GM19035 (cell line): ENCODE results near the gene ARFGAP1.
A peak's percentile ranks its signal among the peaks of the same experiment; 100 is the strongest.

Experiments
- ATAC-seq: cut with Tn5 transposase; IDR thresholded peaks from one replicate; pipeline ENCODE4 v1.9.1; 2021; ENCODE audit not compliant: unreplicated experiment

ARFGAP1 gene

DNA sequence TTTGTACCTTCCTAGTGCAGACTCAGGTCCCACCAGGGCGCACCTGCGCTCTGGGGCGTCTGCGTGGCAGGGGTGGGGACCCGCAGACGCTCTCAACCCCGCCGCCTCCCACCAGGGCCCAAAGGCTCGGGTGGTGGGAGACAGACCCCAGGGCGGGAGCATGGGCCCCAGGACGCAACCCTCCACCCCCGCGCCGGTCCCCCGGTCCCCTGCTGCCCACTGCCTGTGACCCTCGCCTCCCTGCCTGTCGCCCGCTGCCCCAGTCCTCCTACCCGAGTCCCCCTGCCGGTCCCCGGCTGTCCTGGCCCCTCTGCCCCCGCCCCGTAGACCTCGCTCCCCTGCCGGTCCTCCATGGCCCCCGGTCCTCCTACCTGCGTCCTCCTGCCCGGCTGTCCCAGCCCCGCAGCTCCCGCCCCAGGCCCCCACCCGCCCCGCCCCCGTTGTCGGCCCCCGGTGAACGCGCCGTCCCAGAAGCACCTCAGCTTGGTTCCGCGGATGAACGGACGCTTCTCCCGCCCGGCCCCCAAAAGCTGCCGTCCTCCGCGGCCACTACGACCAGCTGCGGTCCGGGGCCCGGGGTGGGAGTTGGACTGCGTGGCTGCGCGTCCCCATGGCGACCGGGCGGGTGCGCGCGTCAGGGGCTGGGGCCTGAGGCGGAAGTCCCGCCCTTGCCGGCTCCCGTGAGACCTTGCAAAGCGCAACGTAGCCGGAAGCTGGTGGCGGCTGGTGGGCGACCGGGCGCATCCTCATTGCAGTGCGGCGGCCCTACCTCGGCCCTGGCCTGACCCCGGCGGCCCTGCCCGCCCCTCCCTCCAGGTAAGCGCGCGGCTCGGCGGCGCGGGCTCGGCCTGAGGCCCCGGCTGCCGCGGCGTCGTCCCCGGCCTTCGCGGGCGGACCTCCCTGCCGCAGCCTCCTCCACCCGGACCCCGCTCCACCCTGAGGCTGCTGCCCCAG, at the start of gene ARFGAP1:
TSS of gene ARFGAP1 (plus strand) at position 709 of the 954 bp plus-strand sequence. CDS start 2,768 bp downstream, outside the sequence.
- peak; percentile 89 for ATAC-seq

DNA sequence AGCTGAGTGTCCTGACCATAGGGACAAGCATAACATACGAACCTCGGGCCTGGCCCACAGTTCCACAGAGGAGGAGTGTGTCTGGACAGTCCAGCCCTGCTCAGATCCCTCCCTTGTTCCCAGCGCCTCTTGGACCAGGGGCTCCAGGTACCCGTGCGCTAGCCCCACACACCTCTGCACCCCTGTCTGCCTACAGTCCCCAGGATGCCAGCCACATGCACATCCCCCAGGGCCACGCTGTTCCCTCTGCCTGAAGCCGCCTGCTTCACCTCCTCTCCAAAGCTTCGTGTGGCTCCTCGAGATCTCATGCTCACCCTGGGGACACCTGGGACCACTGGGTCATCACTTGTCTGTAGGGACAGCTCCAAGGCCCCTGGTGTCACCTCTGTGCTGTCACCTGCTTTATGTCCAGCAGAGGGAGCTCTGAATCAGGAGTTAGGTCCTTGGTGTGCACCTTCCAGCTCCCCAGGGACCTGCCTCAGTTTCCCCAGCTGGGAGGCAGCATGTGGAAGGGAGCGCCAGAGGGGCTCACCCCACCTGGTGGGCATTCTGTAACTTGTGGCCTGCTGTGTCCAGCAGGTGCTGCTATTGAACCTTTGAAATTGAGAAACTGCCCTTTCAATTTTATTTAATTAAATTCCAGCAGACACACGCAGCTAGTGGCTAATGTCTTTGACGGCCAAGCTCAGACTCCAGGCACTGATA, 49.3 kb upstream of the ARFGAP1 start:
- no peak for ATAC-seq

DNA sequence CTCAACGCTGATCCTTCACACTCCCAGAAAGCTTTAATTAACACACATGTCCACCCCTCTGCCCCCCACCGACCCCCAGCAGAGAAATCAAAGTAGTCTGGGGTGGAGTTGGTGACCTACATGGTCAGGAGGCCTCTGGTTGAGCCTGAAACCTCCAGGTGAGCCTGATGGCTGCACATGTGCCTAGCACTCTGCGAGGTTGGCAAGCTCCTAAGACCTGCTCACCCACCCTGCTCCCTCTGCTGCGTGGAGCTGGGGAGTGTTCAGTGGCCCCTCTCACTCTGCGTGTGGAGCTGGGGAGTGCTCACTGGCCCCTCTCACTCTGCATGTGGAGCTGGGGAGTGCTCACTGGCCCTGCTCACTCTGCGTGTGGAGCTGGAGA, 48.8 kb upstream of the ARFGAP1 start:
- ATAC-seq = no peak

DNA sequence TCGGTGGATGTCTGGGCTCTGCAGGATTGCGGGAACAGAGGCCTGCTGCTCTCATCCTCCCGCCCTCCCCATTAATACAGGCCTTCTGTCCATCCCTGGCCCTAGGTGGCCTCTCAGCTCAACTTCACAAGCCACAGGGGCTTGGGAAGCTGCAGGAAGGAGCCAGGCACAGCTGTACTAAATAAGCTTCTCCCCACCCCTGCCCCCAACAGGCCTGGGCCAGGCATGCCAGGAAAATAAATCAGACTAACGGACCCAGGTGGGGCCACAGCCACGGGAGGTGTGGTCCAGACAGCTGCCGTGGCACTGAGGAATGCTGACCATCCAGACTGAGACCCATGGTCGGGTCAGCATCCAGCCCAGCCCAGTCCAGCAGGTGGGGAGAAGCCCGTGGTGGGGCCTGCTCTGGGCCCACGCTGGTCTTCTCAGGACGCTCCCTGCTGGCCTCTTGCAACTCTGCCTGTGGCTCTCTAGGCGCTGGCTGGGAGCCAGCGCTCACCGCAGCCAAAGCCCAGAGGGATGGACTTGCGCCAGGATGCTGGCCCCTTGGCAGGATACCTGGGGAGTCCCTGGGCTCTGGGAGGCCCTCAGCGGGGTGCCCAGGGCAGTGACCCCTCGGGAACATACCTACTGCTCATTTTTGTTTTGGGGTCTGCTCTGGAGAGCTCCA, 48.1 kb upstream of the ARFGAP1 start:
- no peak for ATAC-seq

DNA sequence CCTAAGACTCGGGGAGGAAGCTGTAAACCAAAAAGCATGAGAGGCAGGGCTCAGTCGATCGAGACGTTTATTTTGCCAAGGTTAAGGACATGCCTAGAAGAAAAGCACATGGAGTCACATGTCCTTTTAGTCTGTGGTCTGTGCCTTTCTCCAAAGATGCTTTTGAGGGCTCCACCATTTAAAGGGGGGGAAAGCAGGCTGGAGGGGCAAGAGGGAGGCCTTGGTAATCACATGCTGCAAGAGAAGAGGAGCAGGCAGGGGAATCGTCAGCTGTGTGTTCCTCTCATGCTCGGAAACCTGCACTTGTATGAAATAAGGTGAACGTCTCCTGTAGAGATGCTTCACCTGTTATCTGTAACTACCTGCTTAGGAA, 47.5 kb upstream of the ARFGAP1 start:
- no peak for ATAC-seq

DNA sequence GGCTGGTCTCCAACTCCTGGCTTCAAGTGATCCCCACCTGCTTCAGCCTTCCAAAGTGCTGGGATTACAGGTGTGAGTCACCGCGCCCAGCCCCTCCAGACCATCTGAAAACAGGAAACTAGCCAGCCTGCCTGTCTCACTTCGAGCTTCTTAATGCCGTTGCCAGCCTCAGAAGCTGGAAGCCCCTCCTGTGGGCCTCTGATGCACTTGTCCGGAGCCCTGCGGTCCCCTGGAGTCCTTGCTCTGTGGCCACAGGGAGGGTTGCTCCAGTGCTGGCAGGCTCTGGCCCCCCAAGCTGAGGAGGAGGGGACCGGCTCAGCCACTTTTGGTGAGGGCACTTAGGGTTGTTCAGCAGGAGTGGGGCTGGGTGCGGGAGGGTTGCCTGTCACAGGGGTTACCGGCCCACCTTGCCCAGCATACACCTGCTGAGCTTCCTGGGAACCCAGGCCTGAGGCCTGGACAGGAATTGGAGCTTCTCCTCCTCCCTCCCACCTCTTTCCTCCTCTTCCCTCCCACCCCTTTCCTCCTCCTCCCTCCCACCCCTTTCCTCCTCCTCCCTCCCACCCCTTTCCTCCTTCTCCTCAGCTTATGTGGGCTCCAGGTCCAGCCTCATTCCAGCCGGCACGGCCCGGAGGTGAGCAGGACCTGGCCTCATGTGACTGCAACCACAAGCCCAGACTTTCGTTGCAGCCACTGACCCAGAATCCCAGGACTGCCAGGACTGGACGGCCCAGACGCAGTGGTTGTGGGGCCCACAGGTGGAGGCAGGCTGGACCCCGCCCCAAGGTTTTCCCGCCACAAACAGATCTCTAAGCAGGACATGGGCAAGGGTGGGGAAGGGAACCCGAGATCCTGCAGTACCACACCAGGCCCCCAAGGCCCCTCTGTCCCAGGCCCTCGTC, 46.3 kb upstream of the ARFGAP1 start:
- ATAC-seq = no peak

DNA sequence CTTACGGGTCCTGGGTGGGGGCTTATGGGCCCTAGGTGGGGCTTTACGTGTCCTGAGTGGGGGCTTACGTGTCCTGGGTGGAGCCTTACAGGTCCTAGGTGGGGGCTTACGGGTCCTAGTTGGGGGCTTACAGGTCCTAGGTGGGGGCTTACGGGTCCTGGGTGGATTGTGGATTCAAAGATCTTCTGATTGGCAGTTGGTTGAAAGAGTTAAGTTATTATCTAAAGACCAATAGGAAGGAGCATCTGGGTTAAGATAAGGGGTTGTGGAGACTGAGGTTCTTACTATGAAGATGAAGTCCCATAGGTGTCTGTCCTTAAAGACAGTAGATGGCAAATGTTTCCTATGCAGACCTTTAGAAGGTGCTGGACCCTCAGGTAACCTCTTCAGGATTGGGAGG, 45.4 kb upstream of the ARFGAP1 start:
- no peak for ATAC-seq

DNA sequence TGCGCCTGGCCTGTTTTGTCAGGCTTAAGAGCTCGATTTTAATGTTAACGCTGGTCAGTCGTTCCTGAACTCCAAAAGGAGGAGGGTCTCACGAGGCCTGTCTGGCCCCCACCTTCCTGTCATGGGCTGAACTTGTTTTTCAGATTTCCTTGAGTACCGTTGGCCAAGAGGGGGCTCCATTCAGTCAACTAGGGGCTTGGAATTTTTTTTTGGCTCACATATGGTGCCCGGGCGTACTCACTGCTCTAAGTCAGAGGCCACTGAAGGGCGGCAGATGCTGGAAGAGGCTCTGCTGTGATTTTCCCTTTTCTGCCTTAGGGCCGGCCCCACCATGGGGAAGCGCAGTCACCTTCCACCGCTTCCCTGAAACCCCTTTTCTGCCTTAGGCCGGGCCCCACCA, 43.8 kb upstream of the ARFGAP1 start:
- no peak for ATAC-seq

DNA sequence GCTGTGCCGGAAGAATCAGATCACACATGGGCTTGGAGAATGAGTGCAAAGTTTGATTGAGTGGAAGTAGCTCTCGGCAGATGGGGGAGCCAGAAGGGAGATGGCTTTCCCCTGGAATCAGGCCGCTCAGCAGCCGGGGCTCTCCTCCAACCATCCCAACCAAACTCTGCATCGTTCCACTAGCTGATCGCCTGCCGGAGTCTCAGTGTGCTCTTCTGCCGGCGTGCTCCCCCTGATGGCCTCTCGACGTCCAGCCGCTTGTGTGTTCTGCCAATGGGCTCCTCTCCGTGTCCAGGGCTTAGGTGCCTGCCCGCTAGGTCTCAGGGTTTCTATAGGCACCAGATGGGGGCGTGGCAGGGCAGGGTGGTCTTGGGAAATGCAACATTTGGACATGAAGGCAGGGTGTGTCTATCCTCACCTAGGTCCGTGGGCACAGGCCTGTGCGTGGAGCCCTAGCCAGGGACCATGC, 41.8 kb upstream of the ARFGAP1 start:
- ATAC-seq = no peak

DNA sequence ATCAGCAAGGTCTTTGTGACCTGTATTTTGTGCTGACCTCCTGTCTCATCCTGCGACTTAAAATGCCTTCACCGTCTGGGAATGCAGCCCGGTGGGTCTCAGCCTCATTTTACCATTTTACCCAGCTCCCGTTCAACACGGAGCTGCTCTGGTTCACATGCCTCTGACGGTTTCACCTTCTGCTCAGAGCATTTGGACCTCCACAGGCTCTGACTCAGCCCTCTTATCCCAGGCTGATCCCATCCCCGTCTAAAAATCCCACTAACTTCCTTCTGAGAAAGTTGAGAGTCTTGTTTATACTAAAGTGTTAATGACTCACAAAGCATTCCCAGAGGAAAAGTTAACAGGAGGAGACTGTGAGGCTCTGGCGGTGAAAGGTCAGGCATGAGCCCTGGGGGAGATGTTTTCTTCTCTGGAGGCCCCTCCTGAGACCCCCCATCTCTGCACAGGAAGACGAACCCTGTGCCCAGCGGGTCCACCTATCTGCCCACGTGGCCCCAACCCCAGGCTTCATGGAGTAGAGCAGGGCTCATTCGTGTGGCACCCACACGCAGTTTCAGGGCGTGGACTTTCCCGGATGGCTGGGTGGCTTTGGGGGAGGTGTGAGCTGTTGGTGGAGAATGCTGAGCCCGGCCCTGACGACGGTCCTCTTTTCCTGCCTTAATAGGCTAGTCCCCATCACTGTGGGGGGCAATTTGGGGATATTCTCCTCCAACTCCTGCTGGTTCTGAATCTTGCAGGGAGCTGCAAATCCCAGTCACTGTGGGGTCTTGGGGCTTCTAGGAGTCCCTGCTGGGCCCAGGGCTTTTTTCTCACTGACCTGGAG, 40.2 kb upstream of the ARFGAP1 start:
- ATAC-seq = no peak

DNA sequence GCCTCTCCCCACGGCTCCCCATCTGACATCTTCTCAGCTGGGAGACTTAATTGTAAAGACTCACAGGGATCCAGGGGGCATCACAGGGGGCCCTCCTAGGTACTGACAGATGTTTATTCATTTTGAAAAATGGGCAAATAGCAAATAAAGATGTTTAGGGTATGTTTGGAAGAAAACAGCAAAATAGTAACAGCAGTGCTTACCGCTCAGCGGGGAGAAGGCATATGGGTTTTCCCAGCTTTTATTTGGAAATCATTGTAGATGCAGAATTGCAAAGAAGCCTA, 39.6 kb upstream of the ARFGAP1 start:
- no peak for ATAC-seq

DNA sequence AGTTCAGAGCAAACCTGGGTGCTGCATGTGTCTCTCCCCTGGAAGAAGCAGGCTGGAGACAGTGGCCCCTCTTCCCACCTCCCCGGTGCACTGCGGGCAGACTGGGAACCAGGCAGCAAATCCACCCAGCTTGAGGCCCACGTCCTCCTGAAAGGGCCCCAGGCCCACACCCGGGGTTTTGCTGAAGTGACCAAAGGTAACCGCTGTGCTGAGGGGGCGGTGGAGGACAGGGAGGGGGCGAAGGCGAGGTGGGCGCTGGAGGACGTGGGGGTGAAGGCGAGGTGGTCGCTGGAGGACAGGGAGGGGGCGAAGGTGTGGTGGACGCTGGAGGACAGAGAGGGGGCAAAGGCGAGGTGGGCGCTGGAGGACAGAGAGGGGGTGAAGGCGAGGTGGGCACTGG, 38.7 kb upstream of the ARFGAP1 start:
- no peak for ATAC-seq

DNA sequence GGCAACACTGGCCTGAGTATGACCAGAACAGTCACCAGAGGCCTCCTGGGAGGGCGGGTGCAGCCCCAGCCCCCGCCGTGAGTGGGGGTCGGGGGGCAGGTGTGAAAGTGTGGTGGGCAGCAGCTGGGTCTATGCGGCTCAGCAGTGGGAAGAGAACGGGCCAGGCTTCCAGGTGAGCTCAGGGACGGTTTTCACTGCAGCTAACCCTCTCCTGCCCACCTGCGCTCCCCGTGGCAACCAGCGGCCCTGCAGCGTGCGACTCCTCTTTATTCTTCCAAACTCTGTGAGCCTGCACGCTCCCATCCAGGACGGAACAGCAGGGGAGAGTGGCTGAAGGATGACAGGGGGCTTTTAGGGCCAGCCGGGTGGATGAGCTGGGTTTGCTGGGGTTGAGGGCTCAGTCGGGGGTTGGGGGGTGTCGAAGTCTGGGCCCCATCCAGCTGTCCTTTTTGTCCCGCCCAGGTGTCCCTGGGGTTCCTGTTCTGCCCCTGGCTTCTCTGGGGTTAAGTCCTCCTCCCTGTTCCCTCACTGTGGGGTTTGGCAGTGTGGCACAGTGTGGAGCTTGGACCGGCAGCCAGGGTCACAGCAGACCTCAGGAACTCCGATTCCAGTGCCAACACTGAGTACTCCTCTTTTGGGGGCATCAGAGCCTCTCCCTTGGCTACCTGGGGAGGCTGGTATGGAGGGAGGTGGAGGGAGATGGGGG, 37.8 kb upstream of the ARFGAP1 start:
- ATAC-seq = no peak

DNA sequence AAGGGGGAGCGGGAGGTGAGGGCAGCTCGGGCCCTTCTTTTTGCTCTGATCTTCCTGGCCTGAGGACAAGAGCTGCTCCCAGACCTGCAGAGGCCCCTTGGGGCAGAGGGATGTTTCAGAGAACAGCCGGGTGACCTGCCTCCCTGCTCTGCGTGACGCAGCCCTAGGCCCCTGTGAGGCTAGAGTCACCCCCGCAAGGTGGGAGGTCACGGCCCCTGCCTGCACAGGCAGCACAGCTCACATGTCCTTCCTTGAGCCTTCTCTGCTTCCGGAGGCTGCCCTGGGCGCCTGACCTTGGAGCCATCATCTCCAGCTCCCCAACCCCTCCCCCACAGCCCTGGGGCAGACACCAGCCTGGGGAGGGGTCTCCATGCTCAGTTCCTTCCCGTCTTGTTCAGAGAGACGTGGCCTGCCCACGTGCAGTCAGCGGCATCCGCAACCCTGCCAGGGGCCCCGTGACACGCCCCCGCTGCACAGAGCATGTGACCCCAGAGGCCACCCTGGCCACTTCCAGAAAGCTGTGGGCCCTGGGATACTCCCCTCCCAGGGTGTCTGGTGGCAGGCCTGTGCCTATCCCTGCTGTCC, 37.1 kb upstream of the ARFGAP1 start, which contains the start of gene BIRC7:
TSS of gene BIRC7 (plus strand) at position 507 of the 585 bp plus-strand sequence. CDS start 192 bp downstream, outside the sequence.
- no peak for ATAC-seq

DNA sequence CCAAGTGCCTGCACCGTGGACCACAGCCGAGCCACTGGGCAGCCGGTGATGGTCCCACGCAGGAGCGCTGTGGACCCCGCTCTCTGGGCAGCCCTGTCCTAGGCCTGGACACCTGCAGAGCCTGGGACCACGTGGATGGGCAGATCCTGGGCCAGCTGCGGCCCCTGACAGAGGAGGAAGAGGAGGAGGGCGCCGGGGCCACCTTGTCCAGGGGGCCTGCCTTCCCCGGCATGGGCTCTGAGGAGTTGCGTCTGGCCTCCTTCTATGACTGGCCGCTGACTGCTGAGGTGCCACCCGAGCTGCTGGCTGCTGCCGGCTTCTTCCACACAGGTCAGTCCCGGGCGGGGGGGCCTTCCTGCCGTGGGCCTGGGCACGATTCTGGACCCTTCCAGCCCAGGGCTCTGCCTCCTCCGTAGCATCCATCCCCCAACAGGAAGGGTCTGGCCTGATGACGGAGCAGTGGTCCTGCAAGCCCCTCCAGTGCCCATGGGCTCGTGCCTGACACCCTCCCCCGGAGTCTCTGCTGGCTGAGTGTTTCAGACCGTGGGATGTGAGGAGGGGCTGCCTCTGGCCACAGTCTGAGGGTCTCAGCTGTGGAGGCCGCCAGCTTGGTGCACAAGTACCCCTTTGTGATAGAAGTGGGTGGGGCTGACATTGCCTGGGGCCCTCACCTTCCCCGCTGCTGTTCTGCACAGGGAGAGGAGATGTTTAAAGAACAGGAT, 36.3 kb upstream of the ARFGAP1 start:
- ATAC-seq = no peak

DNA sequence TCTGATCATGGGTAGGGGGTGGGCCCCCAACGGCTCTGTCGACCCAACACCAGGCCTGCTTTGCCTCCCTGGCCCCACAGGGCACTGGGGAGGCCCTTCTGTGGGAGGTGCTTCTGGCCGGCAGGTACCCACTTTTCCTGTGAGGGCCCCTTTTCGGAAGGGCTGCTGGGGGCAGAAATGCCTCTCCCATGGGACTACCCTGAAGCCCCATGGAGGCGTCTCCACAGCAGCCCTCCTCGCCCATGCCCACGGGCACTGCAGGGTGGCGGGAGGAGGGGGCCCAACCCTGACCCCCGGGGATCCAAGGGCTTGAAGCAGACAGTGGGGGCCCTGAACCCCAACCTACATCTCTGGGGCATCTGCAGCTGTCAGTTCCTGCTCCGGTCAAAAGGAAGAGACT, 34.6 kb upstream of the ARFGAP1 start:
- no peak for ATAC-seq

DNA sequence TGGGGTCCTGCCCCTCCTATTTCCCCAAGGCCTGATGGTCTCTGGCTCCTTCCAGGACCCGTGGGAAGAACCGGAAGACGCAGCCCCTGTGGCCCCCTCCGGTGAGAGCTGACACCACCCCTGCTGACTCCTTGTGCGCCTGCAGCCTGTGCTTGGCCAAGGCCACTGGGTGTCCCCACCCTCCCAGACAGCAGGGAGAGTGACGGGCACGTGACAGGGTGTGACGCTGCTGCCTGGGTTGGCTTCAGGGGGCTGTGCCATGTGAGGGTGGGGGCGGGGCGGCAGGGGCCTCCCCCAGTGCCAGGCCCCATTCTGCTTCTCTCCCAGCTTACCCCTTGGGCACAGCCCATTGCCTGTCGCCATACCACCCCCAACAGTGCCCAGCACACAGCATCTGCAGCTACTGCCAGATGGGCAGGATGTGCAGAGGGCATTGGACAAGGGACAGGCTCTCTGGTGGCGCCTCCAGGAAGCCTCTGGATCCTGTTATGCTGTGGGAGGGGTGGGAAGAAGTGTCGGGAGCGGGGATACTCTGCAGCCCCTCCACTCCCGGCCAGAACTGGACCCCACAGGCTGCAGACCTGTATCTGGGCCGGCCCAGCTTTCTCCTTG, 34.0 kb upstream of the ARFGAP1 start:
- no peak for ATAC-seq

DNA sequence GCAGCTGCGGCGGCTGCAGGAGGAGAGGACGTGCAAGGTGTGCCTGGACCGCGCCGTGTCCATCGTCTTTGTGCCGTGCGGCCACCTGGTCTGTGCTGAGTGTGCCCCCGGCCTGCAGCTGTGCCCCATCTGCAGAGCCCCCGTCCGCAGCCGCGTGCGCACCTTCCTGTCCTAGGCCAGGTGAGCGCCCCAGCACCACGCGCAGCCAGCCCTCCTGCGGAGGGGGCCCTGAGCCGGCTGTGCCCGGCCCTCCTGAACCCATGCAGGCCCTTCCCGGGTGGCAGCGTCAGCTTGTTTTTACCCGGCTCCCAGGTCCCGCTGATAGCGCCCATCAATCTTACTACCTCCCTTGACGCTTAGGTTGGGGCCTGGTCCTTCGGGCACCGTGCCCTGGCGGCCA, 33.2 kb upstream of the ARFGAP1 start:
- ATAC-seq = no peak
